Heart right ventricle (tissue), 16 donors: ENCODE data around the gene MYO18B. TPM values are rescaled to one million over a fixed set of nuclear protein-coding genes. Genes with fewer than 3 reads are reported as not detected.

ENCODE experiments used
- ATAC-seq, 8 donors: fragments of 200-7000 bp; cut with Tn5 transposase; one replicate each; pipeline ENCODE4 v1.9.1; 2020; ENCODE audit warnings: mild to moderate bottlenecking in 8 of 8, moderate library complexity in 8 of 8, moderate number of reproducible peaks in 1 of 8
- DNase-seq, 2 donors: peaks; one replicate each; pipeline ENCODE4 v3.0.0-alpha.2; 2020
- H3K27ac ChIP-seq, 10 donors: fragments of 200-600 bp; sonication (generic) in 2 of 10; one replicate each; pipeline versions ENCODE4 v1.5.0 to v1.8.0; 2020 to 2022; ENCODE audit warnings: mild to moderate bottlenecking in 3 of 10
- H3K27me3 ChIP-seq, 7 donors: fragments of 200-600 bp; one replicate each; pipeline ENCODE4 v1.8.0; 2021 to 2022; ENCODE audit warnings: mild to moderate bottlenecking in 2 of 7
- H3K36me3 ChIP-seq, 9 donors: fragments of 200-600 bp; sonication (generic) in 1 of 9; one replicate each; pipeline versions ENCODE4 v1.5.0 to v1.8.0; 2020 to 2022; ENCODE audit warnings: mild to moderate bottlenecking in 2 of 9
- H3K4me1 ChIP-seq, 9 donors: fragments of 200-600 bp; sonication (generic) in 1 of 9; one replicate each; pipeline versions ENCODE4 v1.5.0 to v1.8.0; 2020 to 2022; ENCODE audit warnings: mild to moderate bottlenecking in 4 of 9
- H3K4me3 ChIP-seq, 10 donors: fragments of 200-600 bp; sonication (generic) in 2 of 10; one replicate each; pipeline versions ENCODE4 v1.5.0 to v1.8.0; 2020 to 2022; ENCODE audit warnings: mild to moderate bottlenecking in 7 of 10, moderate library complexity in 2 of 10
- H3K9me3 ChIP-seq, 11 donors: fragments of 200-600 bp in 10 of 11; sonication (generic) in 2 of 11; one replicate each; pipeline versions ENCODE4 v1.5.0 to v1.8.0; 2013 to 2022; ENCODE audit warnings: mild to moderate bottlenecking in 2 of 11, control low read depth in 1 of 11, moderate library complexity in 1 of 11
- WGBS, 2 donors: extraction: QIAGEN DNeasy Blood & Tissue Kit; methylation state at CpG; one replicate each; pipeline ENCODE4 v1.1.7; 2013; ENCODE audit warnings: inconsistent platforms in 1 of 2; 5-methylcytosine and 5-hydroxymethylcytosine counted together
- intact Hi-C, 10 donors: fragments of 100-400 bp; cut with DNase I; formaldehyde crosslinking; loops; one replicate each; pipeline versions ENCODE4 v1.11.1 to v1.14.2; 2022
- polyA plus RNA-seq, 2 donors: library from polyadenylated mRNA; stranded (reverse); fragments of 200-250 nt; gene quantifications; one replicate each; pipeline ENCODE4 v1.2.3, GENCODE V29; 2013
- total RNA-seq, 10 donors: library from RNA; stranded (reverse); fragmentation: NEBNext Ultra II Directional in 3 of 10; extraction: Animal tissue kit (Norgen Biotek cat#: 25700) in 3 of 10; gene quantifications; one replicate each; pipeline versions ENCODE4 v1.2.1 to v1.2.4, GENCODE V29; 2021 to 2023
- TF ChIP-seq, protein P1 (sequence below), 9 donors: fragments of 200-600 bp; sonication (generic) in 2 of 9; IDR thresholded peaks; one replicate each; pipeline versions ENCODE4 v1.5.0 to v1.8.0; 2021 to 2022; ENCODE audit warnings: antibody characterized with exemption in 9 of 9, mild to moderate bottlenecking in 5 of 9, moderate library complexity in 1 of 9
- donor health status: Arrhythmogenic right ventricular cardiomyopathy.
- donor health status: ischemic (EF 13 %, LVEDD 7.1; RV severe dilation, severe dysfunction).
- donor health status: healthy with polysubstance abuse.
- donor health status: DM: no; HTN: yes; CAD: no.
- donor health status: DM: no; HTN: no; CAD: no.
- donor health status: ischemic (EF 25% LVEDD 6.9; RV normal size, moderate dysfunction).
- donor health status: ischemic (EF 25% LVEDD 5.7; RV mildly dilated, moderate dysfunction).
- donor health status: healthy.
- donor health status: DM: yes; HTN: yes; CAD: no.
- donor health status: Ischemic cardiomyopathy.
- donor health status: ischemic (EF 35%, LVEDD 5.7; RV mildly dilated, moderate dysfunction).
- donor health status: nonischemic (EF 11% LVEDD 7.7; RV severe dilation, severe dysfunction).
- donor health status: DM: yes; HTN: yes; CAD: no.
- donor health status: PGD.
- donor health status: ischemic (EF 29% LVEDD 5.4; RV normal size, mild dysfunction).
- donor health status: nonischemic (EF 23%, LVEDD 6.1; RV moderate dilation, normal function).

The MYO18B gene
- total and polyA plus RNA-seq, 12 donors = 111 to 407 (median 210) TPM

DNA sequence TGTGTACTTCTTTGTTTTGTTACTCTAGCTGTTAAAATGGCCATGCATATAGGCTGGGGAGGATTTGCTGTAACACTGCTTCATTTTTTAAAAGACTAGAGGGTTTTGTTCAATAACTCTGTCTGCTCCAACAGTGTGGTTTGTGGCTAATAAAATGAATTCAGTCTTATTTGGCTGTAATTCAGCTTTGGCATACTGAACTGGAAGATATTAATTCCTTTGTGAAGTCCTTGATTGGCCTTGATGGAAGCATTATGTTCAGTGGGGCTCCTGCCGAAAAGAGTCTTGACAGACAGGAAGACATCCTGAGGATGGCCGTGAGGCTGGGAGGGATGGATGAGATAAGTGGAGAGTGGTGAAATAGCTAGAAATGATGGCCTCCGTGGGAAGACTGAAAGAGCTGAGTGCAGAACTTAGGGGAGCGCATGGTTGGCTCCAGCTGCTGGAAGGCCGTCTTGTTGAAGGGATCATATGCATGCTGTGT lies 44.8 kb upstream of the MYO18B start:
- Histone ChIP-seq H3K4me3 (no peak overlapping the region), H3K36me3 (peaks cover 0 to 30% (median 0%) of the 10 kb centered on the region in 9 donors), H3K9me3 (no peaks in the 10 kb centered on the region), H3K27ac (no peak overlapping the region), H3K4me1 (peaks cover 0 to 29% (median 24%) of the 10 kb centered on the region in 9 donors), H3K27me3 (no peaks in the 10 kb centered on the region)
- intact Hi-C loops = loop anchor here in 3 of 10 donors (10.0 kb wide), 2 partner anchors 132 to 152 kb away; partner anchors contain the start of gene GRK3 (in 1 of the 3)
- 64 to 75% methylated on average over 5 of the region's 5 CpGs for WGBS, 2 donors
- TF ChIP-seq, protein P1, sequence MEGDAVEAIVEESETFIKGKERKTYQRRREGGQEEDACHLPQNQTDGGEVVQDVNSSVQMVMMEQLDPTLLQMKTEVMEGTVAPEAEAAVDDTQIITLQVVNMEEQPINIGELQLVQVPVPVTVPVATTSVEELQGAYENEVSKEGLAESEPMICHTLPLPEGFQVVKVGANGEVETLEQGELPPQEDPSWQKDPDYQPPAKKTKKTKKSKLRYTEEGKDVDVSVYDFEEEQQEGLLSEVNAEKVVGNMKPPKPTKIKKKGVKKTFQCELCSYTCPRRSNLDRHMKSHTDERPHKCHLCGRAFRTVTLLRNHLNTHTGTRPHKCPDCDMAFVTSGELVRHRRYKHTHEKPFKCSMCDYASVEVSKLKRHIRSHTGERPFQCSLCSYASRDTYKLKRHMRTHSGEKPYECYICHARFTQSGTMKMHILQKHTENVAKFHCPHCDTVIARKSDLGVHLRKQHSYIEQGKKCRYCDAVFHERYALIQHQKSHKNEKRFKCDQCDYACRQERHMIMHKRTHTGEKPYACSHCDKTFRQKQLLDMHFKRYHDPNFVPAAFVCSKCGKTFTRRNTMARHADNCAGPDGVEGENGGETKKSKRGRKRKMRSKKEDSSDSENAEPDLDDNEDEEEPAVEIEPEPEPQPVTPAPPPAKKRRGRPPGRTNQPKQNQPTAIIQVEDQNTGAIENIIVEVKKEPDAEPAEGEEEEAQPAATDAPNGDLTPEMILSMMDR (IDR thresholded peaks at IDR 0.05) = no peak
- ATAC-seq (no peak), DNase-seq (no peak)

DNA sequence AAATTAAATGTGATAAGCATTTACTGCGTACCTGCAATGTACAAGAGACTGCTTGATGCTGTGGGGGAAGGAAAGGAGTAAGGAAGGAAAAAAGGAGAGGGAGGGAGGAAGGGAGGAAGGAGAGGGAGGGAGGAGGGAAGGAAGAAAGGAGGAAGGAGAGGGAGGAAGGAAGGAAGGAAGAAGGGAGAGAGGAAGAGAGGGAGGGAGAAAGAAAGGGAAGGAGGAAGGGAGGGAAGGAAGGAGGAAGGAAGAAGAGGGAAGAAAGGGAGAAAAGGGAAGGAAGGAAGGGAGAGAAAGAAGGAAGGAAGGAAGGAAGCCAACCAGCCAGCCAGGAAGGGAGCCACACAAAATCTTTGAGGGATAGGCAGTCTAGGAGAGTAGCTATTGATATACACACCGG lies 44.0 kb upstream of the MYO18B start:
- ATAC-seq = no peak
- Histone ChIP-seq H3K27me3 (no peaks in the 10 kb centered on the region), H3K4me1 (peaks cover 0 to 29% (median 22%) of the 10 kb centered on the region in 9 donors), H3K9me3 (no peaks in the 10 kb centered on the region), H3K4me3 (no peak overlapping the region), H3K27ac (no peak overlapping the region), H3K36me3 (peaks cover 0 to 24% (median 0%) of the 10 kb centered on the region in 9 donors)
- DNase-seq = no peak
- intact Hi-C loops = loop anchor here in 4 of 10 donors (2.0 to 10.0 kb wide), 3 partner anchors 133 to 235 kb away; partner anchors contain the start of gene GRK3 (in 1 of the 4)
- TF ChIP-seq, protein P1 (IDR thresholded peaks at IDR 0.05) = no peak
- WGBS, 2 donors = 85% methylated on average over 2 of the region's 2 CpGs

DNA sequence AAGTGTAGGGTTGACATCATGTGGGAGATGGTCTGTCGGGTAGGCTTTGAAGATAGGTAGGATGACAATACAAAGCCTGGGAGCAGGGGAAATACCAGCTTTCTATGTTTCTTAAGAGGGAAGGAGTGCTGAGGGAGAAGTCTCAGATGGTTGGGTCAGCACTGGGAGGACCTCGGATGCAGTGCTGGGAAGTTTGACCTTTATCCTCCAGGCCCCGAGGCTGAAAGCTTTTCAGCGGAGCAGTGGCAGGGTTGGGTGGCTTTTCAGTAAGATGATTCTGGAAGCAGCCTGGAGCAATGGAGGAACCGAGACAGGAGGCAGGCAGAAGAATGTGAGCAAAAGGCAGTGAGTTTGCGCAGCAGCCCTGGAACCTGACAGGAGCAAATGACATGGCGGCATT lies 43.5 kb upstream of the MYO18B start:
- H3K4me3 ChIP-seq = no peak overlapping the region
- DNase-seq (no peak), ATAC-seq (no peak)
- 92% methylated on average over 7 of the region's 7 CpGs for WGBS, 2 donors
- TF ChIP-seq, protein P1 (IDR thresholded peaks at IDR 0.05) = no peak
- peaks cover 0 to 29% (median 17%) of the 10 kb centered on the region in 9 donors for H3K4me1 ChIP-seq
- no peaks in the 10 kb centered on the region for H3K27me3 ChIP-seq
- H3K27ac ChIP-seq = no peak overlapping the region
- peaks cover 0 to 26% (median 0%) of the 10 kb centered on the region in 9 donors for H3K36me3 ChIP-seq
- intact Hi-C loops = loop anchor here in 4 of 10 donors (2.0 to 10.0 kb wide), 3 partner anchors 134 to 236 kb away; partner anchors contain the start of gene GRK3 (in 1 of the 4)
- H3K9me3 ChIP-seq = no peaks in the 10 kb centered on the region

DNA sequence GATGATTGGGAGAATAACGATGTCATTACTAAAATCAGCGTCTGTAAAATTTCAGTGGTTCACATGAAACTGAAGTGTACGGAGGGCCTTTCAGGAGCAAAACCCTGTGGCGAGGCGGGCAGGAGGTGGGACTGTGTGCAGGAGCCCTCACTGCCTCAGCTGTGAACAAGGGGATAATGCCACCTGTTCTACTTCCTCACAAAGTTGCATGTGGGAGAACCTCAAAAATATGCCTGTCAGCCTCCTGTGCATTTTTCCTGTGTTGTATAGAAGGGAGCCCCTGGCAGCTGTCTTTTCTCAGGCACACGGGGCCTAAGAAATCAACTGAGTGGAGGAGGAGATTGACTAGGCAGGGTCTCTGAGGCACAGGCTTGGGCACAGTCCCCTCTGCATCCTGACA lies 43.0 kb upstream of the MYO18B start:
- Histone ChIP-seq H3K9me3 (no peaks in the 10 kb centered on the region), H3K4me3 (no peak overlapping the region), H3K36me3 (peaks cover 0 to 32% (median 0%) of the 10 kb centered on the region in 9 donors), H3K4me1 (peaks cover 0 to 29% (median 17%) of the 10 kb centered on the region in 9 donors), H3K27me3 (no peaks in the 10 kb centered on the region), H3K27ac (no peak overlapping the region)
- 89 to 94% methylated on average over 6 of the region's 6 CpGs for WGBS, 2 donors
- ATAC-seq (no peak), DNase-seq (no peak)
- TF ChIP-seq, protein P1 (IDR thresholded peaks at IDR 0.05) = no peak
- intact Hi-C loops = loop anchor here in 4 of 10 donors (2.0 to 10.0 kb wide), 3 partner anchors 134 to 236 kb away; partner anchors contain the start of gene GRK3 (in 1 of the 4)
